HuH-7.5 (cell line): ENCODE data around the gene GRAMD2B.
"Not testable (repeated sequence)": the region's sequence is repeated elsewhere in the genome, so short reads cannot be mapped to it uniquely, and the experiment has no call there.

Source experiments
- DNase-seq: peaks from one replicate; pipeline ENCODE4 v3.0.0; 2011; ENCODE audit warnings: low spot score

The GRAMD2B gene

DNA sequence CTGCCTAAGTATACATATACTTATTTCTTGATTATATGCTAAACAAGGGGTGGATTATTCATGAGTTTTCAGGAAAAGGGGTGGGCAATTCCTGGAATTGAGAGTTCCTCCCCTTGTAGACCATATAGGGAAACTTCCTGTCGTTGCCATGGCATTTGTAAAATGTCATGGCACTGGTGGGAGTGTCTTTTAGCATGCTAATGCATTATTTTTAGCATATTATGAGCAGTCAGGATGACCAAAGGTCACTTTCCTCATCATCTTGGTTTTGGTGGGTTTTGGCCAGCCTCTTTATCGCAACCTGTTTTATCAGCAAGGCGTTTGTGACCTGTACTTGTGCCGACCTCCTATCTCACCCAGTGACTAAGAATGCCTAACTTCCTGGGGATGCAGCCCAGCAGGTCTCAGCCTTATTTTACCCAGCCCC is 90.9 kb downstream of the GRAMD2B start:
- DNase-seq = no peak

GRCh38 chr5:126514558-126515141 is 91.4 kb downstream of the GRAMD2B start:
- no peak for DNase-seq

DNA sequence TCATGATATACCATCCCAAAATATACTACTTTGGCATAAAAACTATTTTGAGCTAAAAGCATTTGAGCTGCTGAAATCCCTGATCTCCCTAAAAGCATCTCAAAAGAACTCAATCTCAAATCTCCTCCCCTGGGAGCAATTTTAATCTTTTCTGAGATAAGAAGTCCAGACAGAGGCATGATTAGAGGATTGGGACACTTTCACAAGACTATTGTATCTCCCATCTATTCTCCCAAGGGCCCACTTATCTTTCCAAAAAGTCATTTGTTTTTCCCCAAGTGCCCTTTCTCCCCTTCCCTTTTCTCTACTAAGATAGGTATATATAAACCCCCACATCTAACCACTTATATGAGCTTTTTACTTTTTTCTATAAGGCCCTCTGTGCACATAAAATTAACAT is 92.1 kb downstream of the GRAMD2B start:
- DNase-seq = no peak

- no peak for DNase-seq
Measured at GRCh38 chr5:126516133-126516532, 92.9 kb downstream of the GRAMD2B start.

DNA sequence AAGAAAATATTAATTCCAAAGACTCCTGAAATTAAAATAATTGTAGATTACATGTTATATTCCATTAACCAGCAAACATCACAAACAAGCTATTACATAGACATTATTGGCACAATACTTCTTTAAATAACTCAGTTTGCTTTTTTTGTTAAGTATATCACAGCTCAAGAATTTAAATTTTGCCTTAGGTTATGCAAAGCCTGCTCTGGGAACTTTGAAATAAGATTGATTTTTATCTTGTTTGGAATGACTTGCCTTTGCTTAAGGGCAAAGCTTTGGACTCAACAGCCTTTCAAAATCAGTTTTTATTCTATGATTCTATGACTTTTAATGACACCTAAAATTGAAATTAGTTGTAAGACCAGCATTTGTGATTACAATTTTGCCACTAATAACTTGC is 93.6 kb downstream of the GRAMD2B start:
- DNase-seq = no peak

- not testable (repeated sequence) for DNase-seq
Measured at GRCh38 chr5:126519223-126519622, 96.0 kb downstream of the GRAMD2B start.

- DNase-seq = no peak
Measured at GRCh38 chr5:126519637-126520592, 96.7 kb downstream of the GRAMD2B start.

DNA sequence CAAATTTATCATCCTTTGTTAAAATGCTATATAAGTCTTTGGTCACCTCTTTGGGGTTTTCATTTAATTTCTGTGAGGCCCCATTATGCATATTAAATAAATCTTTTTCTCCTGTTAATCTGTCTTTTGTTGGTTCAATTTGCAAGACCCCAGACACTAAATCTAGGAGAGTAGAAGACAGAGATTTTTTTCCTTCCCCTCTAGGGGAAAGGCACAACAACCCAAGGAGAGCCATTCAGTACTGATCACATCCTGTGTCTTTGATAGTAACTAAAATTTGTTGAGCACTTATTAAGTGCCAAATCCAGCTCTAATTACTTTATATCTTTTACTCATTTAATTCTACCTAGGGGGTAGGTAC is 97.4 kb downstream of the GRAMD2B start:
- DNase-seq = no peak

DNA sequence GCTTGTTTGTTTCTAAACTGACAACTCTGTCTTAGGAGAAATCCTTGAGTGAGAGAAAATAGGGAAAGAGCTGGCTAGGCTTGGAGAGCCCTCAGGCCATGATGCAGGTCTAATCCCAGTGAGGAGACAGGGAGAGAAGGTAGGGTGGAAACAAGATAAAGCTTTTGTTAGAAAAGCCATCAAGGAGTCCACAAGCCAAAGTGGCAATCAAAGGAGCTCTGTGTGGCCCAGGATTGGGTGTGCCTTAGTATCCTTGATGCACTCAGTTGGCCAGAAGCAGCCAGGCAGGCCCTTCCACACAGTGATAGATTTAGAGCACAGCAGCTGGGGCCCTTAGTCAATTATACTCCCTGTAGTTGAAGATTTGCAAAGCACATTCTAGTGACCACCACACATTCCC is 97.9 kb downstream of the GRAMD2B start:
- no peak for DNase-seq

GRCh38 chr5:126523818-126524510 is 100.8 kb downstream of the GRAMD2B start:
- DNase-seq = no peak

DNA sequence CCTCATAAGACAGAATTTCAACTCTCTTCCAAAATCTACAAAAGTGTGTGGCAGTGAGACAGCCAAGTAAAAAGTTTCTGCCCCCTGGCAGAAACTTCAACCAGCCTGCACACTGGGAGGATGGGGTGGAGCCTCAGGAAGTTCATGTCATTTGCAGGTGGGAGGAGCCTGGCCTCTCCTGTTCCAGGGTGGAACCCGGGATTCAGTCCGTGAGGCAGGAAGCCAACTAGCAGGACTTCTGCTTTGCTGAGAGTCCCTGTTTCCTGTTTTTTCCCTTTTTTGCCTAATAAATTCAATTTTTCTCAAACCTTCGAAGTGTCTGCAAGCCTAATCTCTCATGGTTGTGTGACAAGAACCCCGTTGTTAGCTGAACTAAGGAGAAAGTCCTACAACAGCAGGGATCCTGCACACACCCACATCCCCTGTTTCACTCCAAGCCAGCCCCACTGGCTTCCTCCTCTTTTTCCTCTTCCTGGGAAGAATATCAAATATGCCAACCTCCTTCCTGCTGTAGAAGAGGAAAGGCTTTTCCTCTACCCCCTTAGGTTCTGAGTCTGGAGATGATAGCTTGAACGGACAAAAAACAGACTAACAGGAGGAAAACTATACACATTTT is 102.5 kb downstream of the GRAMD2B start:
- DNase-seq = no peak

DNA sequence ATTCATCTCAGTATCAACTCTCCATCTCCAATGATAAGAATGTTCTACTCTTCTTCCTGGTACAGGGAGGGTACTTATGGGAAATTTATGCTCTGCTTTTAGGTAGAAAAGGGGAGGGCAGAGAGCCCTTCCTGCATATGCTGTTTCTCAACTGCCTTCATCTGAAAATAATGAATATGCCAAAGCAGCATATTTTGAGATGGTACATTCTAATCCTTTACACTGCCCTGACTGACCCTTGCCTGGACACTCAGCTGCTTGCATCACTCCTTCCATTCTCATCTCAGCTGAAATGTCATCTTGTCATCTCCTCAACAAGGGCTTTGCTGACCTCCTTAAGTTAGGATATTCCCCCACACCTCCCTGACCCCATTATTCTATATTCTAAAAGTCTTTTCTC is 103.3 kb downstream of the GRAMD2B start:
- DNase-seq = no peak

GRCh38 chr5:126527158-126527557 is 103.9 kb downstream of the GRAMD2B start:
- DNase-seq = no peak

DNA sequence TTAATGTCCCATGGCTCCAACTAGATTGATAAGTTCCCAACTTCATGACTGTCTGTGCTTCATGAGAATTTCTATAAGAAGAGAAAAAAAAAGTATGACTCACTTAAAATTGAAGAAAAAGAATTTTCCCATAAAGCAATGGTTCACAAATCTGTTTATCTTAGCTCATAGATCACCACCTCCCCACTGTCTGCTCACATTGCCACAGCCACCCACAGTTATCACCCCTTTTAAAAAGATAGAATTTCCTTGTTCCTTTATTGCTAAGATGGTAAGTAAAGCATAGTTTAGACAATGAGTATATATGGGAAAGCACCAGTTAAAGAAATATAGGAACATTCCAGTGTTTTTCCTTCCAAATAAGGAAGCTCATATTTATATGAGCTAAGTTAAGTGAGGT is 104.7 kb downstream of the GRAMD2B start:
- DNase-seq = no peak

GRCh38 chr5:126531543-126532120 is 108.4 kb downstream of the GRAMD2B start:
- DNase-seq = no peak

DNA sequence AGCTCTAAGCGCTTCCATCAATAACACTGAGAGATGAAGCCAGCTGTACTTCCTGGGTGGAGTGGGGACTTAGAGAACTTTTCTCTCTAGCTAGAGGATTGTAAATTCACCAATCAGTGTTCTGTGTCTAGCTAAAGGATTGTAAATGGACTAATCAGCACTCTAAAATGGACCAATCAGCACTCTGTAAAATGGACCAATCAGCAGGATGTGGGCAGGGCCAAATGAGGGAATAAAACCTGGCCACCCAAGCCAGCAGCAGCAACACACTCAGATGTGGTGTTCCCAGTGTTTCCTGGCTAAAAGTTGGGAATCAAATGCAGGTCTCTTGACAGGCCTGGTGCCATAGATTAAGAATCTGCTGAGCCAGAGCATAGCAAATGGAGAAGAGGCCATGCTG is 111.3 kb downstream of the GRAMD2B start:
- no peak for DNase-seq

- no peak for DNase-seq
Measured at GRCh38 chr5:126535856-126536545, 112.8 kb downstream of the GRAMD2B start.

DNA sequence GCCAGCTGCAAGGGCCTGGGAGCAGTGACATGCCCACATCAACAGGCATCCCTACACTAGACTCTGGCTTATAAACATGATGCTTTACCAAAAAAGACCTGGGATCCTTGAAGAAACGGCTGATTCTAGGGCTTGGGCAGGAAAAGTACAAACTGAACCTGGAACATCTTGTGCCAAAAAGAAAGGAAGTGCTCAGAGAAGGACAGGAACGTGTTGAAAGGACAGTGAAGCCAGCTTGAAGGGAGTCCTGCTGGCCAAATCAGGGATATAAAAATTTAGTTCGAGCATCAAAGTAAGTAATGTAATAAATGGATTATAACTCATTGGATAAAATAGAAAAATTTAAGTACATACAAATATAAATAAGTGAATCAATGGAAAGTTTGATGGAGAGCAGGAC is 113.7 kb downstream of the GRAMD2B start:
- no peak for DNase-seq

DNA sequence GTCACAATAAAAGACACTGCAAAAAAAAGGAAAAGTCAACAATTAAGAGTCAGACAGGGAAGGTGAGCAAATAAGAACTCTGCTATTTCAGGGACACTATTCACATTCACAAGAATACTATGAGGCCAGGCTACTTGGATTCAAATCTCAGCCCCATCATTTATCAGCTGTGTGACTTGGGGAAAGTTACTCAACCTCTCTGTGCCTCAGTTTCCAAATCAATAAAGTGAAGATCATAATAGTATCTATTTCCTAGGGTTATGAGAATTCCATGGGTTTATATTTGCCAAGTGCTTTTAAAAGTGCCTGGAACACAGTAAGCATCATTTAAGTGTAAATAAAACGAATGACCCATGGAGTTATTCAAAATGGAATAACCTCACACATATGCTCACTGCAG is 115.4 kb downstream of the GRAMD2B start:
- DNase-seq = no peak

- DNase-seq = no peak
Measured at GRCh38 chr5:126540631-126541030, 117.4 kb downstream of the GRAMD2B start.

- DNase-seq = no peak
Measured at GRCh38 chr5:126542441-126542840, 119.2 kb downstream of the GRAMD2B start.

- no peak for DNase-seq
Measured at GRCh38 chr5:126543009-126543408, 119.8 kb downstream of the GRAMD2B start.
